HCT116 (cell line): ENCODE data around the gene PPEF2. TPM values are rescaled to one million over a fixed set of nuclear protein-coding genes. Genes with fewer than 3 reads are reported as not detected.

ENCODE experiments used
- ATAC-seq: fragments of 200-7000 bp; cut with Tn5 transposase; 2 replicates; pipeline ENCODE4 v1.9.1; 2020; ENCODE audit warnings: mild to moderate bottlenecking, moderate library complexity
- BruUV-seq: library from RNA; stranded (reverse); fragments of 400-500 nt; replicated peaks from 2 replicates; lab custom pipeline; 2021; lab: Mats Ljungman, UMichigan
- CTCF ChIA-PET: fragments of 300-600 bp; sonication (Branson Sonifier 250); formaldehyde crosslinking; loops from one replicate; lab custom pipeline; 2021; ENCODE audit warnings: antibody characterized with exemption; lab: Charles Lee
- POLR2A ChIA-PET: fragments of 300-600, 350-600 bp; sonication (Branson Sonifier 250); formaldehyde crosslinking; loops from one replicate; lab custom pipeline; 2021; ENCODE audit warnings: antibody characterized with exemption; lab: Charles Lee
- RAD21 ChIA-PET, 2 experiments: fragments of 300-600 bp; sonication (Branson Sonifier 250); formaldehyde crosslinking; loops; one replicate each; lab custom pipeline; 2023; ENCODE audit warnings: low total read pairs in 2 of 2; ENCODE audit not compliant: uncharacterized antibody in 2 of 2, unreplicated experiment in 2 of 2, low non-redundant PET in 1 of 2; lab: Charles Lee
- DNase-seq: peaks from one replicate; pipeline ENCODE4 v3.0.0-alpha.2; 2010; ENCODE audit warnings: low read depth, low spot score
- H2AFZ ChIP-seq: fragments of 200-600 bp; shearing (Covaris generic), sonication (generic); 2 replicates; pipeline ENCODE4 v1.6.1; 2017; ENCODE audit warnings: low read depth, mixed run types, mixed read lengths, antibody characterized with exemption, low read length; ENCODE audit not compliant: poor library complexity, severe bottlenecking
- H3K27ac ChIP-seq: 2 replicates; pipeline ENCODE4 v1.5.1; 2012; ENCODE audit warnings: low read depth, low read length
- H3K27me3 ChIP-seq: fragments of 200-600 bp; sonication (generic); 2 replicates; pipeline ENCODE4 v1.6.1; 2016; ENCODE audit warnings: mixed run types, low read length, mixed read lengths; ENCODE audit not compliant: insufficient read depth
- H3K36me3 ChIP-seq, 2 experiments: fragments of 200-500 bp in 1 of 2; fragments of 200-600 bp in 1 of 2; sonication (Bioruptor generic) in 1 of 2; sonication (generic) in 1 of 2; 2 replicates each; pipeline versions ENCODE4 v1.5.1 to v1.6.1; 2014 to 2016; ENCODE audit warnings: low read length in 2 of 2, inconsistent platforms in 1 of 2, mixed read lengths in 1 of 2, mixed run types in 1 of 2; ENCODE audit not compliant: insufficient read depth in 2 of 2, control insufficient read depth in 1 of 2
- H3K4me1 ChIP-seq, 2 experiments: fragments of 200-600 bp in 1 of 2; sonication (generic) in 1 of 2; 2 replicates each; pipeline versions ENCODE4 v1.5.1 to v1.6.1; 2012 to 2017; ENCODE audit warnings: low read length in 2 of 2, inconsistent platforms in 1 of 2, mild to moderate bottlenecking in 1 of 2, mixed read lengths in 1 of 2, mixed run types in 1 of 2, moderate library complexity in 1 of 2; ENCODE audit not compliant: insufficient read depth in 2 of 2, control insufficient read depth in 1 of 2
- H3K4me2 ChIP-seq: fragments of 200-600 bp; sonication (generic); 2 replicates; pipeline ENCODE4 v1.6.1; 2017; ENCODE audit warnings: mixed run types, low read length, mixed read lengths
- H3K4me3 ChIP-seq, 2 experiments: fragments of 200-600 bp in 1 of 2; sonication (generic) in 1 of 2; replicated peaks in 1 of 2; 2 replicates each; pipeline ENCODE4 v1.5.1; 2011 to 2016; ENCODE audit warnings: low read length in 2 of 2, control low read depth in 1 of 2, low read depth in 1 of 2, mild to moderate bottlenecking in 1 of 2, mixed read lengths in 1 of 2, mixed run types in 1 of 2
- H3K79me2 ChIP-seq: fragments of 200-600 bp; sonication (generic); 2 replicates; pipeline ENCODE4 v1.6.1; 2017; ENCODE audit warnings: mild to moderate bottlenecking, mixed run types, low read length, moderate library complexity, mixed read lengths; ENCODE audit not compliant: insufficient read depth
- H3K9ac ChIP-seq: fragments of 200-600 bp; sonication (generic); 2 replicates; pipeline ENCODE4 v1.6.1; 2016; ENCODE audit warnings: low read length, mixed read lengths
- H3K9me2 ChIP-seq: fragments of 200-600 bp; sonication (generic), shearing (Covaris generic); 2 replicates; pipeline ENCODE4 v1.6.1; 2017; ENCODE audit warnings: mixed run types, mild to moderate bottlenecking, moderate library complexity; ENCODE audit not compliant: insufficient read depth
- H3K9me3 ChIP-seq, 2 experiments: fragments of 200-500 bp in 1 of 2; fragments of 200-600 bp in 1 of 2; sonication (Bioruptor generic) in 1 of 2; sonication (generic) in 1 of 2; 2 replicates each; pipeline ENCODE4 v1.6.1; 2014 to 2017; ENCODE audit warnings: low read length in 2 of 2, mixed read lengths in 2 of 2, inconsistent platforms in 1 of 2, low read depth in 1 of 2, mild to moderate bottlenecking in 1 of 2, mixed run types in 1 of 2, moderate library complexity in 1 of 2; ENCODE audit not compliant: control insufficient read depth in 1 of 2, insufficient read depth in 1 of 2
- H4K20me1 ChIP-seq: fragments of 200-600 bp; sonication (generic), shearing (Covaris generic); 2 replicates; pipeline ENCODE4 v1.6.1; 2017; ENCODE audit warnings: mixed run types, mild to moderate bottlenecking, moderate library complexity; ENCODE audit not compliant: insufficient read depth
- ATF3 ChIP-seq: IDR thresholded peaks from 2 replicates; pipeline ENCODE4 v1.6.1; 2012
- CBX3 ChIP-seq: IDR thresholded peaks from 2 replicates; pipeline ENCODE4 v1.6.1; 2012; ENCODE audit warnings: low read depth
- EGR1 ChIP-seq: IDR thresholded peaks from 2 replicates; pipeline ENCODE4 v1.6.1; 2012; ENCODE audit warnings: low read depth
- ELF1 ChIP-seq: IDR thresholded peaks from 2 replicates; pipeline ENCODE4 v1.6.1; 2012; ENCODE audit warnings: low read depth, borderline replicate concordance
- EZH2phosphoT487 ChIP-seq: fragments of 200-600 bp; IDR thresholded peaks from 2 replicates; pipeline ENCODE4 v1.6.1; 2018; ENCODE audit warnings: antibody characterized with exemption, borderline replicate concordance
- FOSL1 ChIP-seq: IDR thresholded peaks from 2 replicates; pipeline ENCODE4 v1.6.1; 2012; ENCODE audit warnings: low read depth
- JUND ChIP-seq: IDR thresholded peaks from 2 replicates; pipeline ENCODE4 v1.6.1; 2012
- MAX ChIP-seq: IDR thresholded peaks from 2 replicates; pipeline ENCODE4 v1.6.1; 2012
- POLR2A ChIP-seq: IDR thresholded peaks from 2 replicates; pipeline ENCODE4 v1.7.0; 2011; ENCODE audit warnings: borderline replicate concordance; ENCODE audit not compliant: insufficient read depth, insufficient read length; ENCODE audit errors: extremely low read depth
- POLR2AphosphoS5 ChIP-seq: IDR thresholded peaks from 2 replicates; pipeline ENCODE4 v1.6.1; 2011; ENCODE audit warnings: mild to moderate bottlenecking, low read depth, low read length, moderate library complexity
- RAD21 ChIP-seq: IDR thresholded peaks from 2 replicates; pipeline ENCODE4 v1.6.1; 2012; ENCODE audit warnings: low read depth, mild to moderate bottlenecking
- REST ChIP-seq: IDR thresholded peaks from 2 replicates; pipeline ENCODE4 v1.6.1; 2012; ENCODE audit warnings: low read depth
- SRF ChIP-seq: IDR thresholded peaks from 2 replicates; pipeline ENCODE4 v1.6.1; 2012; ENCODE audit warnings: low read depth
- TCF7L2 ChIP-seq: IDR thresholded peaks from 2 replicates; pipeline ENCODE4 v1.7.0; 2011; ENCODE audit warnings: borderline replicate concordance, inconsistent platforms; ENCODE audit not compliant: insufficient read depth, insufficient read length; ENCODE audit errors: extremely low read depth
- YY1 ChIP-seq: IDR thresholded peaks from 2 replicates; pipeline ENCODE4 v1.6.1; 2011; ENCODE audit warnings: low read length, low read depth, moderate library complexity, mild to moderate bottlenecking; ENCODE audit not compliant: insufficient replicate concordance; ENCODE audit errors: extremely low read depth
- ZBTB33 ChIP-seq: IDR thresholded peaks from 2 replicates; pipeline ENCODE4 v1.6.1; 2011; ENCODE audit warnings: mild to moderate bottlenecking, low read length, moderate library complexity; ENCODE audit not compliant: insufficient replicate concordance; ENCODE audit errors: extremely low read depth
- ZFX ChIP-seq: fragments of 450-650 bp; IDR thresholded peaks from 2 replicates; pipeline ENCODE4 v1.6.1; 2017
- intact Hi-C: fragments of 100-400 bp; cut with micrococcal nuclease; formaldehyde crosslinking; loops from 2 replicates; pipeline ENCODE4 v1.10.0; 2022
- total RNA-seq: library from RNA; stranded (reverse); gene quantifications from one replicate; pipeline ENCODE4 v1.2.1, GENCODE V29; 2021; ENCODE audit not compliant: unreplicated experiment

Gene PPEF2
- total RNA-seq, 1 experiment from 2014 or later: not detected

- intact Hi-C loops: no loop called here
- POLR2A ChIA-PET: no interaction called here
- H3K36me3 ChIP-seq: no peaks in the 10 kb centered on the region
- TF ChIP-seq ZFX: no peak
- no peak for TF ChIP-seq EGR1
- no peak for TF ChIP-seq MAX
- TF ChIP-seq JUND: no peak
- no peak for TF ChIP-seq CBX3
- TF ChIP-seq ZBTB33: no peak
- TF ChIP-seq FOSL1: no peak
- no peak for TF ChIP-seq EZH2phosphoT487
- no peak for TF ChIP-seq YY1
- no peak for TF ChIP-seq RAD21
- no peak for TF ChIP-seq REST
- TF ChIP-seq POLR2A: no peak
- no peak for TF ChIP-seq TCF7L2
- no peak for TF ChIP-seq ELF1
- TF ChIP-seq ATF3: no peak
- no peak for TF ChIP-seq POLR2AphosphoS5
- TF ChIP-seq SRF: no peak
- TF ChIP-seq, all 23 proteins: peak for 0
- Histone ChIP-seq H3K27me3 (no peaks in the 10 kb centered on the region), H3K4me3 (no peak overlapping the region), H3K79me2 (no peaks in the 10 kb centered on the region), H3K9me3 (no peaks in the 10 kb centered on the region), H3K4me1 (no peaks in the 10 kb centered on the region), H3K9me2 (no peaks in the 10 kb centered on the region), H3K9ac (no peak overlapping the region), H4K20me1 (no peaks in the 10 kb centered on the region), H2AFZ (no peak overlapping the region), H3K27ac (no peak overlapping the region), H3K4me2 (no peak overlapping the region)
- ATAC-seq (no peak), DNase-seq (no peak)
- ChIA-PET RAD21 (no interaction called here), CTCF (interaction anchor here (2.3 kb wide), 1 partner anchor 20 kb away, joined by 8 read pairs; no protein-coding TSS in a partner anchor)
- BruUV-seq: no TSS peak
These were observed 26.0 kb downstream of the PPEF2 start for GRCh38 chr4:75876218-75876617.
